Astrocyte (in vitro differentiated cells and primary cell): Measurements from ENCODE around the gene SLC27A4. TPM values are rescaled to one million over a fixed set of nuclear protein-coding genes. Genes with fewer than 3 reads are reported as not detected.

Experiments
- DNase-seq: peaks from one replicate; pipeline ENCODE4 v3.0.0-alpha.2; 2010; ENCODE audit warnings: low read depth
- FAIRE-seq: peaks from 2 replicates; lab custom pipeline; 2011; peaks lifted over from hg19 to GRCh38; lab: Jason Lieb, UNC
- H2AFZ ChIP-seq: 2 replicates; pipeline ENCODE4 v1.6.0; 2012; ENCODE audit warnings: low read depth, low read length, inconsistent platforms
- H3K27ac ChIP-seq: 2 replicates; pipeline ENCODE4 v1.5.1; 2011; ENCODE audit warnings: low read depth, low read length, inconsistent platforms
- H3K27me3 ChIP-seq: 2 replicates; pipeline ENCODE4 v1.6.0; 2011; ENCODE audit warnings: low read length, inconsistent platforms; ENCODE audit not compliant: insufficient read depth
- H3K36me3 ChIP-seq: 2 replicates; pipeline ENCODE4 v1.5.1; 2011; ENCODE audit warnings: low read length, inconsistent platforms; ENCODE audit not compliant: insufficient read depth
- H3K4me1 ChIP-seq: 2 replicates; pipeline ENCODE4 v1.5.1; 2011; ENCODE audit warnings: low read length, inconsistent platforms; ENCODE audit not compliant: insufficient read depth
- H3K4me2 ChIP-seq: 2 replicates; pipeline ENCODE4 v1.6.0; 2012; ENCODE audit warnings: low read length, inconsistent platforms
- H3K4me3 ChIP-seq: 2 replicates; pipeline ENCODE4 v1.5.1; 2011; ENCODE audit warnings: low read depth, mild to moderate bottlenecking, low read length, inconsistent platforms; ENCODE audit not compliant: insufficient read depth
- H3K79me2 ChIP-seq: 2 replicates; pipeline ENCODE4 v1.6.0; 2012; ENCODE audit warnings: mild to moderate bottlenecking, low read length, inconsistent platforms; ENCODE audit not compliant: insufficient read depth
- H3K9ac ChIP-seq: 2 replicates; pipeline ENCODE4 v1.6.0; 2012; ENCODE audit warnings: mild to moderate bottlenecking, low read length, inconsistent platforms
- H3K9me3 ChIP-seq: 2 replicates; pipeline ENCODE4 v1.5.1; 2012; ENCODE audit warnings: low read depth, mild to moderate bottlenecking, low read length, inconsistent platforms; ENCODE audit not compliant: insufficient read depth
- H4K20me1 ChIP-seq: 2 replicates; pipeline ENCODE4 v1.6.0; 2012; ENCODE audit warnings: low read length, inconsistent platforms; ENCODE audit not compliant: insufficient read depth
- H3K27ac Mint-ChIP-seq: one replicate; pipeline ENCODE4 v1.8.0; 2021; ENCODE audit warnings: mild to moderate bottlenecking, mixed read lengths; ENCODE audit not compliant: unreplicated experiment
- H3K27me3 Mint-ChIP-seq: one replicate; pipeline ENCODE4 v1.8.0; 2021; ENCODE audit warnings: low read depth, mixed read lengths; ENCODE audit not compliant: unreplicated experiment
- H3K36me3 Mint-ChIP-seq: one replicate; pipeline ENCODE4 v1.8.0; 2021; ENCODE audit warnings: low read depth, mixed read lengths; ENCODE audit not compliant: unreplicated experiment
- H3K4me1 Mint-ChIP-seq: one replicate; pipeline ENCODE4 v1.8.0; 2021; ENCODE audit warnings: low read depth, mixed read lengths; ENCODE audit not compliant: unreplicated experiment
- H3K4me3 Mint-ChIP-seq: one replicate; pipeline ENCODE4 v1.8.0; 2021; ENCODE audit warnings: mild to moderate bottlenecking, moderate library complexity, mixed read lengths; ENCODE audit not compliant: unreplicated experiment
- H3K9me3 Mint-ChIP-seq: one replicate; pipeline ENCODE4 v1.8.0; 2021; ENCODE audit warnings: mild to moderate bottlenecking, mixed read lengths; ENCODE audit not compliant: unreplicated experiment
- CTCF ChIP-seq: IDR thresholded peaks from 2 replicates; pipeline ENCODE4 v1.5.1; 2011; ENCODE audit warnings: low read depth, mild to moderate bottlenecking, inconsistent platforms, low read length, moderate library complexity; ENCODE audit not compliant: insufficient read depth
- EZH2 ChIP-seq: IDR thresholded peaks from 2 replicates; pipeline ENCODE4 v1.6.1; 2012; ENCODE audit warnings: mild to moderate bottlenecking, low read length, inconsistent platforms; ENCODE audit not compliant: insufficient read depth
- total RNA-seq: library from RNA; stranded (reverse); gene quantifications from 2 replicates; pipeline ENCODE4 v1.2.1, GENCODE V29; 2021

The SLC27A4 gene
- total RNA-seq, 1 donor from 2014 or later, result 26.9 TPM

GRCh38 chr9:128389395-128390149, 49.2 kb downstream of the SLC27A4 start:
- H3K9me3 Mint-ChIP-seq, result peaks cover 3% of the 10 kb centered on the region
- peaks cover 8% of the 10 kb centered on the region for H3K36me3 ChIP-seq
- peaks cover 26% of the 10 kb centered on the region for H3K36me3 Mint-ChIP-seq
- no peak overlapping the region for H3K27ac ChIP-seq
- H3K4me3 Mint-ChIP-seq, result no peak overlapping the region
- FAIRE-seq, result no peak
- H3K4me1 Mint-ChIP-seq, result peaks cover 10% of the 10 kb centered on the region
- peaks cover 29% of the 10 kb centered on the region for H3K27me3 ChIP-seq
- TF ChIP-seq CTCF (no peak), EZH2 (no peak)
- no peak overlapping the region for H3K4me3 ChIP-seq
- H4K20me1 ChIP-seq, result peaks cover 81% of the 10 kb centered on the region
- DNase-seq, result no peak
- no peak overlapping the region for H3K9ac ChIP-seq
- no peak overlapping the region for H3K27ac Mint-ChIP-seq
- H3K79me2 ChIP-seq, result no peaks in the 10 kb centered on the region
- no peak overlapping the region for H3K4me2 ChIP-seq
- H3K27me3 Mint-ChIP-seq, result peaks cover 30% of the 10 kb centered on the region
- H2AFZ ChIP-seq, result no peak overlapping the region
- H3K4me1 ChIP-seq, result peaks cover 3% of the 10 kb centered on the region
- H3K9me3 ChIP-seq, result no peaks in the 10 kb centered on the region

GRCh38 chr9:128390150-128390812, 50.0 kb downstream of the SLC27A4 start:
- Histone ChIP-seq H4K20me1 (peaks cover 74% of the 10 kb centered on the region), H3K4me1 (no peaks in the 10 kb centered on the region), H3K36me3 (peaks cover 8% of the 10 kb centered on the region), H3K79me2 (no peaks in the 10 kb centered on the region), H3K9me3 (no peaks in the 10 kb centered on the region), H3K27me3 (peaks cover 33% of the 10 kb centered on the region), H3K4me2 (no peak overlapping the region), H2AFZ (no peak overlapping the region), H3K27ac (no peak overlapping the region), H3K9ac (no peak overlapping the region), H3K4me3 (no peak overlapping the region)
- peaks cover 34% of the 10 kb centered on the region for H3K27me3 Mint-ChIP-seq
- DNase-seq (no peak), FAIRE-seq (no peak)
- peaks cover 24% of the 10 kb centered on the region for H3K36me3 Mint-ChIP-seq
- H3K9me3 Mint-ChIP-seq, result peaks cover 3% of the 10 kb centered on the region
- H3K4me1 Mint-ChIP-seq, result peaks cover 12% of the 10 kb centered on the region
- no peak overlapping the region for H3K27ac Mint-ChIP-seq
- no peak overlapping the region for H3K4me3 Mint-ChIP-seq
- no peak for TF ChIP-seq CTCF
- no peak for TF ChIP-seq EZH2
